Posterior cingulate gyrus (tissue), 11 donors: Measurements from ENCODE around the gene RASAL2.

Experiments used
- DNase-seq, 10 donors: peaks; one replicate each; pipeline versions ENCODE4 v3.0.0 to v3.0.0-alpha.2; 2020 to 2021; ENCODE audit warnings: mixed read lengths in 3 of 10
- intact Hi-C: fragments of 100-400 bp; cut with DNase I; formaldehyde crosslinking; loops from one replicate; pipeline ENCODE4 v1.15.1; 2023

The RASAL2 gene

DNA sequence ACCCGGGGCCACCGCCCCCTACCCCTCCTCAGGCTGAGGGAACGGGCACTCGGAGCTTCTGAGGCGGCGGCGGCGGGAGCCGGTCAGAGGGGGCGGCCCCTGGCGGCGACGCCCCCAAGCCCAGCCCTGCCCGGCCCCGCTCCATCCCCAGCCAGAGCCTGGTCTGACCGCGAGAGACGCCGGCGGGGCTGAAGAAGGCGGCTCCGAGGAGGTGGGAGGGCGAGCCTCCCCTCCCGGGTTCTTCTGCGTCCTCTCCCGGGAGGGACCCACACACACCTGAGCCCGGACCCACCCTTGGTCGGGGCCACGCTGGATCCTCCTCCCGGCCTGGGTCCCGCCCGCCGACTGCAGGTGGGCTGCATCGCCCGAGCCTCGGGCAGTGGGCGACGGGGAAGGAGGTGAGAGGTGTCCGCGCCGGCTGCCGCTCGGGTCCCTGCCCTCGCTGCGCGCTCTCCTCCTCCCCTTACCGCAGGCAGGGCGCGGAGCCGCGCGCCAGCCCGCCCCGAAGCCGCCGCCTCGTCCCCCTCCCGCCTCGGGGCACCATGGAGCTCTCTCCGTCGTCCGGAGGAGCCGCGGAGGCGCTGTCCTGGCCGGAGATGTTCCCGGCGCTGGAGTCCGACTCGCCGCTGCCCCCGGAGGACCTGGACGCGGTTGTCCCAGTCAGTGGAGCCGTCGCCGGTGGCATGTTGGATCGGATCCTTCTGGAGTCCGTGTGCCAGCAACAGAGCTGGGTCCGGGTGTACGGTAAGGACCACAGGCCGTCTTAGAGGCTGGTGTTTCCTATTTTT lies at the start of gene RASAL2:
RASAL2 (plus strand) TSS at position 154 of the 788 bp plus-strand sequence; CDS start at position 543, 389 bp downstream.
- DNase-seq = peak; percentile 40 to 95 (median 66)
- intact Hi-C loops = no loop called here

DNA sequence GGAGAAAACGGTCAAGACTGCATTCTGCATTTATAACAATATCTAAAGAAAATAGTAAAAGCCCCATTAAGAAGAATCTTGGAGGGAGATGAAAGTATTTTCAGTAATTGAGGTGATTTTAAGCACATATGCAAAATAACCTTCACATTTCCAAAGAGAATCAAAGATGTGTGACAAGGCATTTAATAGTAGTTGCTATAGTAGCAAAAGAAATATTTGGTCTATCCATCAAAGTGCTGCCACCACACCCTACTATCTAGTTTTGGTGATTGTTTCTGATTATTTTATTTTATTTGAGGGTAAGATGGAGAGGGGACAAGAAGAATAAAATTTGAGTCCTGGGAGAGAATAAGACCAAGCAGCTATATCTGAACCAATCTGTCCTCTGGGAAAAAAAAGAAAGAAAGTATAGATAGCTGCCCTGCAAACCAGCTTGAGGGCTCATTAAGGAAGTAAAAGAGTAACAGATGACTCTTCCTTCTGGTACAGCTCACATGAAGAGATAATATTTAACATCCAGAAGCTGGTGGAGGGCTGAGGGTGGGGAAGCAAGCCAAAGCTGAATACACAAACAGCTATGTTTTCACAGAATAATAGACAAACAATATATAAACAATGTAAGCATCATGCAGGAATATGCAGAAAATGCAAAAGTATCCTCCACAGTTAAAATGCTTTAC lies 47.2 kb upstream of the RASAL2 start:
- no peak for DNase-seq
- intact Hi-C loops = no loop called here

DNA sequence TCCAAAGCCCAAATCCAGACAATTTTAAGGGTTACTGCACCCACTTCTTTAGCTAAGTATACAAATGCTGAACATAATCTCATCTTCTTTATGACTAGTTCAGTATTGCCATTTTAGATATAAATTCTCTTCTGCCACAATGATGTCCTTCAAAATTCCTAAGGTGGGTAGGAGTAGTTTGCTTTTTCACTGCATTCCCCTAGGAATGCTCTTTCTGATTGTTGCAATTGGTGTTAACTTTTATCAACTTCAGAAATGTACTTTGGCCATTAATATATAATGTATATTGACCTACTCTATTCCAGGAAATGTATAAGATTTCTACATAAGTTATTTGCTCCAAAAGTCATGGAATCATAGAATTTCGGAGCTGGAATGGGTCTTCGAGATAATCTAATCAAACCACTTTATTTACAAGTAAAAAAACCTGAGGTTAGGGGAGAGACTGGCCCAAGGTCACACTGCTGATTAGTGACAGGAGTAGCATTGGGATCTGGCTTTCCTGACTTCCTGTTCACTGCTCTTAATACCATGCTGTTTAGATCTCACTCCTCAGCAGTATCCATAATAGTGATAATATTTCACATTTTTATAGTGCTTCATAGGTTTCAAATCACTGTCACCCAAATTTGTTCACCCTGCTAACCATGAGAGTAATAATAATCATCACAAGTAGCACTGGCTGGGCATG lies 46.4 kb upstream of the RASAL2 start:
- DNase-seq = no peak
- intact Hi-C loops = no loop called here

DNA sequence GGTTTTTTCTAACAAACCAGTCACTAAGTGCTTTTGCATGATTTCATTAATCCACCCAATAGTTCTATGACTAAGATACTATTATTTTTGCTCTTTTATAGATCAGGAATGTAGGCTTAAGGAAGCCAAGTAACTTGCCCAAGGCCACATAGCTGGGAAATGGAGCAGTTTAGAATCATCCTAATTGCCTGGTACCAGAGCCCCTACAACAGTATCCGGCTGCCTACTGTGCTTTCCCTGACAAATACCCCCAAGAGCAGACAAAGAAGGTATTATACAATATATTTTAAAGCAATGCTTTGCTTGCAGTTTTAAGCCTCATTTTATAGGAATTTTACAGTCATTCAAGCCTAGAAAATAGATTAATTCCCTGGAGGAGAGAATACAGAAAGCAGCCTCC lies 45.5 kb upstream of the RASAL2 start:
- intact Hi-C loops = no loop called here
- DNase-seq = no peak

DNA sequence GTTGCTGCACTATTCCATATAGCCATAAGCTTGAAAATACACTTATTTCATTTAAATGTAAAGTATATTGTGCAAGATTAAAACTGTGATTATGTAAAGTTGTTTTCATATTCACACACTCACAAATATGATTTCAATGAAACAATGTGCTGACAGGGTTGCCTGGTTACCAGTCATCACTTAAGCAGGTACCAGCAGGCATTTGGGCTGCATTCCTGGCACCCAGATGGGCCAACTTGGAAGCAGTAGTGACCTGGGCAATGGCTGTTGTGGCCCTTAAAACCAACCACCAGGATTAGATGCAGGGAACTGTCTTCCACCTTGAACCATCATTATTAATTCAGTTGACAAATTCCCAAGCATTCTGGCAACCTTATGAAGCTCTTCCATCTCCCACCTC lies 45.0 kb upstream of the RASAL2 start:
- intact Hi-C loops = no loop called here
- no peak for DNase-seq

DNA sequence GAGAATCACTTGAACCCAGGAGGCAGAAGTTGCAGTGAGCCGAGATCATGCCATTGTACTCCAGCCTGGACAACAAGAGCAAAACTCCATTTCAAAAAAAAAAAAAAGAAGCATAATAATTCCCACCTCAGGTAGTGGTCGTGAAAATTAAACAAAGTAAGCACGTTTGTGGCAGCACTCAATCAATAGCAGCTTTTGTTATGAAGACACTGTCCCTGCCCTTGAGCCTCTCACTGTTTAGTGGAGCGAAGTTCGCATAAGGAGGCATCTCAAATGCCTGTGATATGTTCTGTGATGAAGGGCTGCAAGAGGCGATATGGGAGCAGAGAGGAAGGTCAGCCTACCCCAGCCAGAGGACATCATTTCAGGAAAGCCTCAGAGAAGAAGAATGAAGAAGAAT lies 43.8 kb upstream of the RASAL2 start:
- DNase-seq = no peak
- intact Hi-C loops = loop anchor here (10.0 kb wide), 1 partner anchor 145 kb away; no protein-coding TSS in a partner anchor

DNA sequence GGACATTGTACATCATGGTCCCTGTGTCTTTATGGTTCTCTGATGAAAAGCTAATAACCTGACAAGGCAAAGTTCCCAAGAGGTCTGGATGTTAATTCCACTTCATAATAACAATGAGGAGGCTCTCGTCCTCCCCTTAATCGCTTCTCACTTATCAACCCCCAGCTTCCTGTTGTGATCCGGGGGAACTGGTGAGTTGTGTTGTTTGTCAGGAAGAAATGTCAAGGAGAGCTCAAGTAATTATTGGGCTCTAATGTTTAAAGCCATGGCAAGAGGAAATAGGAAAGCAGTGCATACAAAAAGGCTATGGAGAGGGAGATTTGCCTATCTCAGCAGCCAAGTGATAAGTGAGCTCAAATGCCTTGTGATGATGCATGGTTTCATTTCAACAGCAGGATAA lies 42.8 kb upstream of the RASAL2 start:
- intact Hi-C loops = loop anchor here (10.0 kb wide), 1 partner anchor 144 kb away; no protein-coding TSS in a partner anchor
- no peak for DNase-seq

DNA sequence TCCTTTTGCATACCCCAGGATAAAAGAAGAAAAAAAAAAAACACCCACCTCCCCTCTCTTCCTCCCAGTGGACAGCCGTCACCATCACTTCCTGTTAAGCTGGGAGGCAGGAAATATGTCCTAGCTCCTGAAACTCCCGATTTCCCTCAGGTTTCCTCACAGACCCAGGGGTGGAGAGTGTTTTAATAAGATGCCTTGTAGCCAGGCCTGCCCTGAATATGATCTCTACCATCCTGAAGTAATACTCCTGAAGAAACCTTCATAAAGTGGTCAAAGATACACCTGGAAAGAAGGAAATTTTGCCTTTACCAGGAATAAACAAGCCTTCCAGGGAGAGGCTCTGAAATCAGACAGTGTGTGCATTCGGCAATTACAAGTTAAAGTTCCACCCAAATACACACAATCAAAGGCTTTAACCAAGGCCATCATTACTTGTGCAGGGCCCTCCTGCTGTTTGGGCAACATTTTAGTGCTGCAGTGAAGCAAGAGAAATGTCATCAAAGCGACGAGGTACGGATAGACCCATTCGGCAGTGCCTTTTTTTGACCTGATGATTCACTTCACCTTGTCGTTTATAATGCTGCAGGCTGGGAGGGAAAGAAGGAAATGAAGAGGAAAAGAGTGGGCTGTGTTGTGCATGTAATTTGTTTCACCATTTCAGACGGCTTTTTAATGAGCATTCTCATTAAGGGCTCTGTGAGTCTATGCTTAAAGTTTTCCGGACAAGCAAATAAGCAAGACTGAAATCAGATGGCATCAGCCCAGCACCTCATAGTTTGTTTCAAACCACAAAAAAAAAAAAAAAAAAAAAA lies 41.0 kb upstream of the RASAL2 start:
- intact Hi-C loops = loop anchor here (10.0 kb wide), 1 partner anchor 142 kb away; no protein-coding TSS in a partner anchor
- DNase-seq = no peak

DNA sequence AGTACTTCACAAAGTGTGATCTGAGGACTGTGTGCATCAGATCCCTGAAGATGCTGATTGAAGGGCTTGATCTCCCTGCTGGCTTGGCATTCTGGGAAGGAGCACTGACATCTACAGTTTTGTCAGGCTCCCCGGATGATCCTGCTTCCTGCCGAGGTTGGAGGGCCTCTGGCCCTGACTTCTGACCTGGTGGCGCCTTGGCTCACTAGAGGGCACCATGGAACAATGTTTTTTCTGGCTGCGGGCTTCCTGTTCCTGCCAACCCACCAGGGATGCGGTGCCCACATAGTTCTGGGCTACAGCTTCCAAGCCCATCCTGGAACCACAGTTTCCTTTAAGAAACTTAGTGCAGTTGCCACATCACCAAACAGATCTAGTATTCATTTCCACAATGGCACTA lies 38.8 kb upstream of the RASAL2 start:
- intact Hi-C loops = loop anchor here (10.0 kb wide), 1 partner anchor 140 kb away; no protein-coding TSS in a partner anchor
- peak in 5 of 10 donors; percentile 33 to 89 (median 67) for DNase-seq

DNA sequence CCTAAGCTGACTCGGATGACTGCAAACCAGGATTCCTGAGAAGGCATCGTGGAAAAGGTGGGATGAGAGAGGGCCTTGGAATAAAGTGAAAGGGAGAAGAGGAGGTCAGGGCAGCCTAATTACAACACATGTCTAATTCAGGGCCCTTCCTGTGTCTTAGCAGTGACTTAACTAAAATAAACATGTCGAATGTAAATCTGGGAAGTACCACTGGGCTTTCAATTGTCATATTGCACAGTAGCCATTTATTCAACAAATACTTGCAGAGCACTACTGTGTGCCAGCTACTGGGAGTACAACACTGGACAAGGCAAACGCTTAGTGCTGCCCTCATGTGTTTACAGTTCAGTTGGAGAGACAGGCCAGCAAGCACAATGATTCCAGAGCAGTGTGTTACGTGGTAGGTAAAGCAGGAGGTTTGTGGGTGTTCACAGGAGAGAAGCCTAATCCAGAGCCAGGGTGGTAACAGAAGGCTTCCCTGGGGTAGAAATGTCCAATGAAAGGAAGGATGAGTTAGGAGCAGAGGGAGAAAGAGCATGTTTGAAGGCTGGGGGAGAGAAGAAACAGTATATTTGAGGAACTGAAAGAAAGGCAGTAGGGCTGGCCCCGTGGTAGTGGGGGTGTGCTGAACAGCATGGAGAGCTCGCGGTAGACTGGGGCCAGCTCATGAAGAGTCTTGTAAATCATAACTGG lies 38.0 kb upstream of the RASAL2 start:
- DNase-seq = peak in 1 of 10 donors; percentile 75
- intact Hi-C loops = loop anchor here (10.0 kb wide), 1 partner anchor 139 kb away; no protein-coding TSS in a partner anchor

DNA sequence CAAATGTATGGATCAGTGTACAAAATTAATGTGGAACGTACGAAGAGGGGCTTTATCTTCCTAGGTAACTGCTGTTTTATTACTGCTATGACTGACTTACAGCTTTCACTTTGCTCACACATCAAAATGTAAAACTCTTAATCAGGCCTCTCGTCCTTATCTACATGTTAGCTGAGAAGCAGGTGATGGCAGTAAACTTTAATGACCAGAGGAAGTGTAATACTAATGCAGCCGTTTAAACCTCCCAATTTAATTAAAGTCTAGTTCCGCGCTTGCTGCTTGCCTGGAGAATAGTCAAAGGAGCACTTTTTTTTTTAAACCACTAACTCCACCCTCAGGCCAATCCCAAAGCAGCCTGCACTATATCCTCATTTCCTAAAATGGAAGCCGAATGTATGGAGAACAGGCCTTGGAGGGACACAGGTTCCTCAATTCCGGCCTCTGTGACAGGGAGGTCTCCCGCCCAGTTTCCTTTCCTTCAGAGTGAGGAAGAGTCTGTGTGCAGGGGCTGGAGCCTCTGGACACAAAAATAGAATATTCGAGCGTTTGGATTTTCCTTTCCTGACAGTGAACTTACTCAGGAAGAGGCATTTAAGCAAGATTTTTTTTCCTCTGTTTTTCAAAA lies 36.7 kb upstream of the RASAL2 start:
- intact Hi-C loops = loop anchor here (10.0 kb wide), 1 partner anchor 138 kb away; no protein-coding TSS in a partner anchor

DNA sequence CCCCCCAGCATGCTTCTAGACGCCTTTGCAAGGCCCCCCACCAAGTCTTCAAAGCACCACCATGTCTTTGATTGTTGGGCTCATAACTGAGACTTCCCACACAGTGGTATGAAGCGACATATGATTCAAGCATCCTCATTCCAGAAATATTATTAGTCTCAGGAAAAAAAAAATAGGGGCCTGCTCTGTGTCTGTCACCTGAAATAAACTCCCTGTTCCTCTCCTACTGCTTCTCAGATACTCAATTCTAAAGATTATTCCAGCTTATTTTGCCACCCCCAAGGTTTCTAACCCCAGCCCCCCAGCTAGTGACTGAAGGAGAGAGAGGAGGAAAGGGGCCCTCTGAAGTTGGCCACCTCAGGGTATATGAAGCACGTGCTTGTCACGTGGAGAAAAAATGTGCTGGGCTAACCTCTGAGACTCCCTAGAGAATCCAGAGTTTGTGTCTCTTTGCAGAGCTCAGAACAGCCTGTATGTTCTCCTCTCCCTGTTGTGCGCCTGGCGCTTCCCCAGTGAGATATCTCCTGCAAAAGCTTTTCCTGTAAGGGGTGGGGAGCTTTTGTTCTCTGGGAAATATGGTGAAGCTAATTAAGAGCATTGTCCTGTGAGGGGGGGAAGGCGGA lies 35.9 kb upstream of the RASAL2 start:
- DNase-seq = peak in 8 of 10 donors; percentile 34 to 92 (median 64)
- intact Hi-C loops = loop anchor here (10.0 kb wide), 1 partner anchor 137 kb away; no protein-coding TSS in a partner anchor

More for the DNA sequence above, 36.7 kb upstream of the RASAL2 start:
- DNase-seq = no peak

DNA sequence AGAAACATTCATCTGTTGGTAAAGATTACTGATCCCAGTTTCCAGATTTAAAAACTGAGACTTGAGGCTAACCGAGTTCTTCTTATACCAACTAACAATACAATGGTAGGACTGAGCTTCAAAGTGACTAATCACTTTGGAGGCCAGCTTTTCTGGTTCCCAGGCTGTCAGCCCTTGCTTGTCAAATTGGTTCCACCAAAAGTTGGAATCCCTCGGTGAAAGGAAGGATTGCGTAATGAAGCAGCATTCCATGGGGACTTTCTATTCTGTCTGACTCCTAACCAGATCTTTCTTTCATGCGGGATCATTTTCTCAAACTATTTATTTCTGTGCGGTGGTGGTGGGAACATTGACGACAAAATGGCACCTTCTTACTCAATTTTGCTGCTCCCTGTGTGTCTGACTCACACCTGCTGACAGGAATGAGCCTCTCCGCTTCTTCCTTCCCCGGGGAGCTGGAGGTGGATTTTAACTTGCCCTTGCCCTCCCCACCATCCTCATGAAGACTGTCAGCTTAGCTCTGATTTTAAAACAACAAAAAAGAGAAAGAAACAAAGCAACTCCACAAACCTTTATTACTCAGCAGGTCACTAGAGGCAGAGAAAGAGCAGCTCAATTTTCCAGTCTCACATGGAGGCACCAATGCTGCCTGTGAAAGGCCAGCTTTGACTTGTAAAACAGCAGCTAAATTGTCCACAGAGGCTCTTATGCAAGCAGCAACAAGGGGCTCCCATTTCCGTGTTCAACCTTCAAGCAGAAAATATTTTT lies 32.9 kb upstream of the RASAL2 start:
- intact Hi-C loops = no loop called here
- no peak for DNase-seq

DNA sequence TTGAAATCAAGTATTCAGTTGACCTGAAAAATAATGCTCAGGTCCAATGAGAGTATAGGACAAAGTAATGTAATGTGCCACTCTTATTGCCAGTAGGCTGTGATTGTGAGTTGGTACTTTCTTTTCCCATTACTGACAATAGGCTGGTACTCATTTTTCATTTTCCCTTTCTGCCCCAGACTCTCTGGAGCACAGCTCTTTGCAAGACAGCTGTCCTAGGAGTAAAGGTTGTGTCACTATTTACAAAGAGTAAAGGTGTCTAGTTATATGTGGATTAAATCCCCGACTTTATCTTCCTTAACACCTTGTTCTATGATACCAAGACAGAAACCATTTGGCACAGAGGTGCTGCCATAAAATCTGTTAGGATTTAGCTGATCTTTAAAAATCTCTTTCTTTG lies 32.3 kb upstream of the RASAL2 start:
- intact Hi-C loops = no loop called here
- no peak for DNase-seq

DNA sequence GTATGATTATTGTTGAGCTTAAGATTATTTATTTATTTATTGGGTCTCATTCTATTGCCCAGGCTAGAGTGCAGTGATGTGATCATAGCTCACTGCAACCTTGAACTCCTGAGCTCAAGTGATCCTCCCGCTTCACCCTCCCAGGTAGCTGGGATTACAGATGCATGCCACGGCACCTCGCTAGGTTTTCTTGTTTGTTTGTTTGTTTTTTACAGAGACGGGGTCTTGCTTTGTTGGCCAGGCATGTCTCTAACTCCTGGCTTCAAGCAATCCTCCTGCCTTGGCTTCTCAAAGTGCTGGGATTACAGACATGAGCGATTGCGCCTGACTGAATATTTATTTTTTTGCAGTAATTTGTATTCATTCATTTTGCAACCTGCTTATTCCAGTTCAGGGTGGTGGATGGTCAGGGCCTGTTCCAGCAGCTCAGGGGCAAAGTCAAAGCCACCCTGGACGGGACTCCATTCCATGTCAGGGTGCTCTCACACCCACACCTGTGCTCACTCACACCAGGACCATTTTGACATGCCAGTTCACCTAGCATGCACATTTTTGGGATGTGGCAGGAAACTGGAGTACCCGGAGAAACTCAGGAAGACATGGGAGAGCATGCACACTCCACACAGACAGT lies 29.6 kb upstream of the RASAL2 start:
- intact Hi-C loops = no loop called here
- no peak for DNase-seq

DNA sequence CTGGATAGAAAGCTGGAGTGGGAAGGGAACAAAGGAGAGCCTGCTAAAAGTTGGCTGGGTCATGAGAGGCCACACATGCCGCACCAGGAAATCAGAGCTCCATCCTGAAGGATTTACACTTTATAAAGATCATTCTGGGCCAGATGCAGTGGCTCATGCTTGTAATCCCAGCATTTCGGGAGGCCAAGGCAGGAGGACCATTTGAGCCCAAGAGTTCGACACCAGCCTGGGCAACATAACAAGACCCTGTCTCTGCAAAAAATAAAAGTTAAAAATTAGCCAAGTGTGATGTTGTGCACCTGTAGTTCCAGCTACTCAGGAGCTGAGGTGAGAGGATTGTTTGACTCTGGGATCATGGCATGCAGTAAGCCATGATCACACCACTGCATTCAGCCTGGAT lies 28.7 kb upstream of the RASAL2 start:
- no peak for DNase-seq
- intact Hi-C loops = no loop called here

DNA sequence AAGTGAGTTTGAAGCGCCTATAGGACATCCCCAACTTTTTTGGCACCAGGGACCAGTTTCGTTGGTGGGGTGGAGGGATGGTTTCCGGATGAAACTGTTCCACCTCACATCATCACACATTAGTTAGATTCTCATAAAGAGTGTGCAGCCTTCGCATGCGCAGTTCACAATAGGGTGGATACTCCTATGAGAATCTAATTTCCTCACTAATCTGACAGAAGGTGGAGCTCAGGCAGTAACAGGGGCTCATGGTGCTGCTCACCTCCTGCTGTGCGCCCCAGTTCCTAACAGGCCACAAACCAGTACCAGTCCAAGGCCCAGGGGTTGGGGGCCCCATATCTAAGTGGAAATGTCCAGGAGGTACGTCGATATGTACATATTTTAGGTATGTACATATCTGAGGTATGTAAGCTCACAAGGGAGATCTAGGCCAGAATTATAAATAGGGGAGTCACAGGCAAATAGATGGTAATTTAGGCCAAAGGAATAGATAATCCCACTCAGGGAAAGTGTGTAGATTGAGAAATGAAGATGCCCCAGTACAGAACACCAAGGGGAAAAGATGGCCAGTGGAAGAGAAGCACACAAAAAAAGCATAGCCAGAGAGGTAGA lies 27.5 kb upstream of the RASAL2 start:
- no peak for DNase-seq
- intact Hi-C loops = no loop called here
